Activated T-cell treated with anti-CD3 and anti-CD28 coated beads, Interleukin-2, amount 50 U/mL, for 72 hours (primary cell): Measurements from ENCODE around the gene EPHB3. TPM values are rescaled to one million over a fixed set of nuclear protein-coding genes. Genes with fewer than 3 reads are reported as not detected.

ENCODE experiments used
- ATAC-seq, 2 donors: fragments of 150-1000 bp; cut with Tn5 transposase; replicated peaks in 1 of 2; 2 replicates each; pipeline ENCODE4 v1.10.0; 2021; ENCODE audit warnings: moderate library complexity in 2 of 2, mild to moderate bottlenecking in 1 of 2
- DNase-seq, 2 donors: peaks; one replicate each; pipeline ENCODE4 v3.0.0; 2021 to 2022; ENCODE audit warnings: mixed read lengths in 1 of 2
- H3K27ac Mint-ChIP-seq: one replicate; pipeline ENCODE4 v1.8.0; 2022; ENCODE audit warnings: mild to moderate bottlenecking, moderate library complexity, mixed read lengths
- H3K27me3 Mint-ChIP-seq: one replicate; pipeline ENCODE4 v1.8.0; 2022; ENCODE audit warnings: low read depth, mixed read lengths
- H3K36me3 Mint-ChIP-seq, 2 donors: one replicate each; pipeline ENCODE4 v1.8.0; 2022; ENCODE audit warnings: mixed read lengths in 2 of 2, mild to moderate bottlenecking in 1 of 2; ENCODE audit not compliant: insufficient read depth in 2 of 2
- H3K4me1 Mint-ChIP-seq: one replicate; pipeline ENCODE4 v1.8.0; 2022; ENCODE audit warnings: low read depth, mixed read lengths
- H3K4me3 Mint-ChIP-seq, 2 donors: one replicate each; pipeline ENCODE4 v1.8.0; 2022; ENCODE audit warnings: mild to moderate bottlenecking in 2 of 2, mixed read lengths in 2 of 2, moderate library complexity in 2 of 2
- H3K9me3 Mint-ChIP-seq, 2 donors: one replicate each; pipeline ENCODE4 v1.8.0; 2022; ENCODE audit warnings: mixed read lengths in 2 of 2
- total RNA-seq, 2 donors: library from RNA; stranded (reverse); gene quantifications; one replicate each; pipeline ENCODE4 v1.2.3, GENCODE V29; 2022

Gene EPHB3
- total RNA-seq, 2 donors from 2014 or later: 0.12 to 0.50 TPM

- Mint-ChIP-seq H3K27ac (no peak overlapping the region), H3K27me3 (no peaks in the 10 kb centered on the region), H3K4me3 (no peak overlapping the region), H3K4me1 (no peaks in the 10 kb centered on the region), H3K36me3 (no peaks in the 10 kb centered on the region), H3K9me3 (no peaks in the 10 kb centered on the region)
- ATAC-seq: no peak
- no peak for DNase-seq
Observed at GRCh38 chr3:184629555-184630160, 68.1 kb downstream of the EPHB3 start.

GRCh38 chr3:184630861-184631471, 69.4 kb downstream of the EPHB3 start:
- Mint-ChIP-seq H3K4me1 (peaks cover 6% of the 10 kb centered on the region), H3K36me3 (no peaks in the 10 kb centered on the region), H3K27me3 (peaks cover 10% of the 10 kb centered on the region), H3K4me3 (no peak overlapping the region), H3K27ac (no peak overlapping the region), H3K9me3 (no peaks in the 10 kb centered on the region)
- DNase-seq (no peak), ATAC-seq (no peak)

DNA sequence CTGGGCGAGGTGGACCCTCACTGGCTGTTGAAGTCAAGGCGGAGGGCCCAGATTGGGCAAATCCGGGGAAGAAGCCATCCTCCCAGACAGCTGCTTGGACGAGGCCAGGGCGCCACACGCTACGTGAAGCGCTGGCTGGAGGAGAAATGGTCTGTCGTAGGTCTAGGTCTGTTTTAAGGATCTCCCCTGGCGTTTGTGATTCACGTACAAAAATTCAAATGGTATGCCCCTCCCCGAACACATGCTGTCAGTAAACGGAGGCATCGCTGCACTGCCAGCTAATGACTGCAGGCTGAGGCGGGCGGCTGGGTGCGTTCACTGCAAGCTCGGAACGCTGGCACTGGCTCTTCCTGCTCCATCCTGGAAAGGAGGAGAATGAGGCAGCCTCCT, 69.9 kb downstream of the EPHB3 start:
- no peaks in the 10 kb centered on the region for H3K36me3 Mint-ChIP-seq
- H3K27ac Mint-ChIP-seq: no peak overlapping the region
- ATAC-seq (no peak), DNase-seq (no peak)
- no peaks in the 10 kb centered on the region for H3K9me3 Mint-ChIP-seq
- H3K4me3 Mint-ChIP-seq: no peak overlapping the region
- peaks cover 6% of the 10 kb centered on the region for H3K4me1 Mint-ChIP-seq
- peaks cover 10% of the 10 kb centered on the region for H3K27me3 Mint-ChIP-seq

Other genes starting within 250 kb of the EPHB3 start
- gene EIF4G1, start 247.2 kb upstream of the EPHB3 start, total RNA-seq: 100 to 1,000 TPM; 274 to 305 TPM
- gene FAM131A, start 224.2 kb upstream of the EPHB3 start, total RNA-seq: 1 to 10 TPM; 6.6 to 7.6 TPM
- 1 to 10 TPM; 3.1 to 3.9 TPM for gene CLCN2, start 200.2 kb upstream of the EPHB3 start, total RNA-seq
- 10 to 100 TPM; 86.9 to 93.6 TPM for gene POLR2H, start 200.1 kb upstream of the EPHB3 start, total RNA-seq
- not detected for gene THPO, start 183.6 kb upstream of the EPHB3 start, total RNA-seq
- gene CHRD, start 181.7 kb upstream of the EPHB3 start, total RNA-seq: under 1 TPM in 1 of 2 donors, not detected in 1; 0.19 TPM
- gene MAGEF1, start 150.3 kb downstream of the EPHB3 start, total RNA-seq: 10 to 100 TPM; 27.9 to 28.1 TPM